ENCODE data around the gene ADAM17. TPM values are rescaled to one million over a fixed set of nuclear protein-coding genes. Genes with fewer than 3 reads are reported as not detected.

Gene ADAM17
- total and polyA plus RNA-seq, 9 of the 15 experiments (the other 6 are each of a cell fraction or from before 2014, with no cell fraction given), result 5.8 to 30.0 (median 19.0) TPM

DNA sequence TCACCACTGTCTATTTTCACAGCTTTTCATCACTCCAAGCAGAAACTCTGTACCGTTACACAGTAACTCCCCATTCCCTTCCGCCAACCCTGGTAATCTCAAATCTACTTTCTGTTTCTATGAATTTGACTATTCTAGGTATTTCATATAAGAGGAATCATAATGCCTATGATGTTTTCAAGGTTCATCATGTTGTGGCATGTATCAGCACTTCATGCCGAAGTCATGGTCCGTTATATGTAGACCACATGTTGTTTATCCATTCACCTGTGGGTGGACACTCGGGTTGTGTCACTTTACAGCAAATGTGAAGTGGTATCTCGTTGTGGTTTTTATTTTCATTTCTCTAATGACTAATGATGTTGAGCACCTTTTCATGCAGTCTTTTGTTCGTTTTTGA is 110.5 kb downstream of the ADAM17 start:
- FAIRE-seq, result no peak
- H4K20me1 ChIP-seq (replicated peaks; ENCODE audit: control insufficient read depth, insufficient read depth, low read length), result no peaks in the 10 kb centered on the region
- H3K9me3 ChIP-seq (replicated peaks; ENCODE audit: control insufficient read depth, insufficient read depth, low read depth, low read length), result no peaks in the 10 kb centered on the region
- WGBS (ENCODE audit: insufficient coverage, low coverage, missing lambda C conversion rate), result 86% methylated on average over 7 of the region's 7 CpGs
- H3K9ac ChIP-seq (ENCODE audit: insufficient read depth in 1 of 2, low read depth in 2 of 2, low read length in 2 of 2), result no peak overlapping the region
- H3K4me1 ChIP-seq (replicated peaks in 1 of 2; ENCODE audit: control insufficient read depth in 2 of 2, insufficient read depth in 2 of 2, low read length in 2 of 2), result no peaks in the 10 kb centered on the region
- CTCF ChIA-PET (ENCODE audit: low intra/inter-chr PET ratio), result no interaction called here
- no TSS peak for BruUV-seq (replicated peaks)
- H3K9me1 ChIP-seq (ENCODE audit: control insufficient read depth, insufficient read depth, low read length), result no peaks in the 10 kb centered on the region
- peaks cover 74% of the 10 kb centered on the region for H3K36me3 ChIP-seq (ENCODE audit: control insufficient read depth, insufficient read depth, low read length)
- H3K79me2 ChIP-seq (ENCODE audit: control insufficient read depth, insufficient read depth, low read length), result no peaks in the 10 kb centered on the region
- TF ChIP-seq, protein P1, sequence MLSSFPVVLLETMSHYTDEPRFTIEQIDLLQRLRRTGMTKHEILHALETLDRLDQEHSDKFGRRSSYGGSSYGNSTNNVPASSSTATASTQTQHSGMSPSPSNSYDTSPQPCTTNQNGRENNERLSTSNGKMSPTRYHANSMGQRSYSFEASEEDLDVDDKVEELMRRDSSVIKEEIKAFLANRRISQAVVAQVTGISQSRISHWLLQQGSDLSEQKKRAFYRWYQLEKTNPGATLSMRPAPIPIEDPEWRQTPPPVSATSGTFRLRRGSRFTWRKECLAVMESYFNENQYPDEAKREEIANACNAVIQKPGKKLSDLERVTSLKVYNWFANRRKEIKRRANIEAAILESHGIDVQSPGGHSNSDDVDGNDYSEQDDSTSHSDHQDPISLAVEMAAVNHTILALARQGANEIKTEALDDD (IDR thresholded peaks at IDR 0.05), result no peak
- TF ChIP-seq CSDE1 (IDR thresholded peaks at IDR 0.05), result no peak
- TF ChIP-seq CEBPG (CRISPR knock-in tag; IDR thresholded peaks at IDR 0.05), result no peak
- TF ChIP-seq CEBPG (tag; conservative IDR thresholded peaks at IDR 0.05 in 1 of 2, IDR thresholded peaks at IDR 0.05 in 1 of 2), result no peak
- TF ChIP-seq HMG20A (CRISPR knock-in tag; conservative IDR thresholded peaks at IDR 0.05), result no peak
- no peak for TF ChIP-seq LEF1 (IDR thresholded peaks at IDR 0.05)
- TF ChIP-seq ZNF24 (IDR thresholded peaks at IDR 0.05), result no peak
- no peak for TF ChIP-seq JUN (IDR thresholded peaks at IDR 0.05; ENCODE audit: borderline replicate concordance, low read depth, low read length)
- TF ChIP-seq JUN (CRISPR knock-in tag; IDR thresholded peaks at IDR 0.05; ENCODE audit: borderline replicate concordance), result no peak
- no peak for TF ChIP-seq ZNF436 (CRISPR knock-in tag; IDR thresholded peaks at IDR 0.05)
- no peak for TF ChIP-seq PTBP1 (IDR thresholded peaks at IDR 0.05; ENCODE audit: low read depth, low read length)
- intact Hi-C loops (cut with micrococcal nuclease) (no loop called here), in situ Hi-C loops (cut with MboI) (no loop called here)
- H3K27ac ChIP-seq (ENCODE audit: extremely low read depth, low read depth, low read length), result no peak overlapping the region
- no peak for ATAC-seq
- H2AFZ ChIP-seq (ENCODE audit: low read depth, low read length), result no peak overlapping the region
- H3K27me3 ChIP-seq (ENCODE audit: control insufficient read depth in 2 of 2, insufficient read depth in 2 of 2, low read length in 2 of 2), result no peaks in the 10 kb centered on the region
- no peak overlapping the region for H3K4me2 ChIP-seq (ENCODE audit: insufficient read depth, low read length)
- POLR2A ChIA-PET, result no interaction called here
- H3K4me3 ChIP-seq, result no peak overlapping the region
- no peak for DNase-seq (ENCODE audit: extremely low read depth in 1 of 4, low spot score in 3 of 4)
